ENCODE data around the gene IER2.
A peak's percentile ranks its signal among the peaks of the same experiment; 100 is the strongest.

Gene IER2

DNA sequence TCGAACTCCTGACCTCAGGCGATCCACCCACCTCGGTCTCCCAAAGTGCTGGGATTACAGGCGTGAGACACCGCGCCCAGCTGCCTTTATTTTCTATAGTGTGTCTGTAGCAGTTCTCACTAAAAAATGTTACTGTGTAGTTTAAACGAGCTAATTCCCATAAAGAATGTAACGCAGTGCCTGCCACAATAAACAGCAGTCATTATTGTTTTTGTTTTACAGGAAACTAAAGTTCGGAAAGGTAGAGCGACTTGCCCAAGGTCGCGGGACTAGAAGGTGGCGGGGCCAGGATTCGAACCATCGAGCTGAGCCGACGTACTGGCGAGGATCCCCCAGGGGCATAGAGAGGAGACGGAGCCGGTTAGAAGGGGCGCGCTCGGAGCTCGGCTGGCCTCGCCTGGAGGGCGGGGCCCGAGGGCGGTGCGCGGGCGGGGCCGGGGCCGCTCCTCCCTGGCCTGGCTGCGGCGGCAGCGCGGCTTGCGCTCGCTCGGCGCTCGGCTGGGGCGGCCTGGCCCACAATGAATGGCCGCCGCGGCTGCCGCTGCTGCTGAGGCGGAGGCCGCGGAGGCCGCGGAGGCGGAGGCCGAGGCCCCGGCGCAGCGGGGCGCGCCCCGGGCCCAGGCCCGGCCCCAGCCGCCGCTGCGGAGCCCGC lies 32.3 kb upstream of the IER2 start, which contains the start of gene NACC1:
Gene NACC1, plus strand, starts transcription at position 493 of the 652 bp plus-strand sequence. CDS start 16,944 bp downstream, outside the sequence.
- in situ Hi-C loops (cut with HindIII; ENCODE audit: low pct_ligation_motif_present, low pct_unique_long_range_greater_than_20kb, low sequenced_read_pairs) = no loop called here
- DNase-seq = peak; percentile 87

DNA sequence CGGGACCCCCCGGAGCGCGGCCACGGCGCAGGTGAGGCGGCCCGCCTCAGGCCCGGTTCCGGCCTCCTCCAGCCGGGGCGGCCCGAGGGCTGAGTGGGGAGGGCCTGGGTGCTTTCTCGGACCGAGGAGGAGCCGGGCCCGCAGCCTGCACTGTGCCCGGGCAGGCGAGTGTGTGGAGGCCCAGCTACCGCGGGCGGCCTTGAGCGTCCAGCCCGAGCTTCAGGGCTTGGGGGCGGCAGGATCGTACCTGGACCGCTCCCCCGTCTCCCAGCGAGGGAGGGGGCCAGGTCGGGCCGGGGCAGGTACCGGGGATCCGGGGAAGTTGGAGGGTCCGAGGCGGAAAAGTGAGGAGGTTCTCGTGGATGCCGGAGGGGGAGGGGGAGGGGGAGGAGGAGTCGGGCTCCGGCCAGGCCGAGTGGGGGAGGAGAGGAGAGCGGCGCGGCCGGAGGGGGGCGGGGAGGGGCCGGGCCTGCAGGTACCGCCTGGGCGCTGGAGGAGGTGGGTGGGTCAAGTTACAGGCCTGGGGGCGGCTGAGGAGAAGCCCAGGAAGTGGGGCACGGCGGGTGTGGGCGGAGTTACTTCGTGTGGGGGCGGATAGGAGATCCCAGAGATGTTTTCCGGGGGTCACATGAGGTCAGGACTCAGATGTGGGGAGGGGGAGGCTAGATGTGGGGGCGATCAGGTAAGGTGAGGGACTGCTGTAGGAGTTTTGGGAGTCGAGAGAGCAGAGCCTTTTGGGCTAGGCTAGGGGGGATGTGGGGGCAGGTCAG lies 31.6 kb upstream of the IER2 start:
- DNase-seq = peak; percentile 43
- in situ Hi-C loops (cut with HindIII; ENCODE audit: low pct_ligation_motif_present, low pct_unique_long_range_greater_than_20kb, low sequenced_read_pairs) = no loop called here

DNA sequence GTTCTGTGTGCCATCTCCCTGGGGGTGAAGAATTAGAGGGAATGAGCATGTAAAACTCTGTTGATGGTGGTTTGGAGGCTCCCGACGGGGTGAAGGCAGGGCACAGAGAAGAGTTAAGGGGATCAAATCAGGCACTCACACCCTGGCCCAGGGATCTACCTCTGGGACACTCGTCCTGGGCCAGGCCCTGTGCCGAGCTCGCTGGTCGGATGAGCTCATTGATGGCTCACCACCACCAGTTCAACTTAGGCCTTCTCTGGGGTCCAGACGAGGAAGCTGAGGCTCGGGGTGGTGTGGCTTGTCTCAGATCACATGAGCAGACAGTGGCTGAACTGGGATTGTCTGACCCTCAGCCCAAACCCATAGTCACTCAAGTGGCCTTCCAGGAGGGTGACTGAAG lies 30.6 kb upstream of the IER2 start:
- in situ Hi-C loops (cut with HindIII; ENCODE audit: low pct_ligation_motif_present, low pct_unique_long_range_greater_than_20kb, low sequenced_read_pairs) = no loop called here
- DNase-seq = no peak

DNA sequence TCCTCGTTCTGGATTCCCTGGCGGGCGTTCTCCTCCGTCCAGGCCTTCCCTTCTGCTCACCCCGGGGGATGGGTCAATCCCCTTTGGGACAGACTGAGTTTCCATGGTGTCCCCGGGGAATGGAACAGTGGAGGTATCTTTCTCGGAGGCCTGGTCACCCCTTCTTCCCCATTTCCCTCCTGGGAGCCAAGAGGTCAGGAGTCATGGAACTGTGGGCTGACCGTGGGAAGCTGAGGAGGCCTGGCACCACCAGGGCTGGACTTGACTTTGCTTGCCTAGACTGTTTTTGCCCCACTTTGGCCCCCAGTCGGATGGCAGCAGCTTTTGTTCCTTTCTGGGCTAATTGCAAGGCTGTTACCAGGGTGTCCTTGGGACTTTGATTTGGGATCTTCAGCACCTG lies 30.2 kb upstream of the IER2 start:
- no peak for DNase-seq
- in situ Hi-C loops (cut with HindIII; ENCODE audit: low pct_ligation_motif_present, low pct_unique_long_range_greater_than_20kb, low sequenced_read_pairs) = no loop called here

DNA sequence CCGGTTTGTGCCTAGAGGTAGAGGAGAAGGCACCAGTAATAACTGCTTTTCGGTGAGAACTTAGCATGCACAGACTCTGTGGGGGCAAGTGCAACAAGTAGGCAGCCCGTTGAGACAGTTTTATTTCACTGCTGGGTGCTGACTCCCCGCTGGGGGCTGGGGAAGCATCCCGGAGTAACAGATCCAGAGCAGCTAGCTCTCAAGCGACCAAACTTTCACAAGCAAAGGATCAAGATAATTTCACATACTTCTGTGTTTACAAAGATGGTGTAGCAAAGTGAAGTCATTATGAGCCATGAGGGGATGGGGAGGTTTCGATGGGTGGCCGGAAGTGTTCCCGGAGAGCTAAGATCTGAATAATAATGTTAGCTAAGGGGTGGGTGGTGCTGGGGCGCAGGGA lies 29.4 kb upstream of the IER2 start:
- no peak for DNase-seq
- in situ Hi-C loops (cut with HindIII; ENCODE audit: low pct_ligation_motif_present, low pct_unique_long_range_greater_than_20kb, low sequenced_read_pairs) = no loop called here

- in situ Hi-C loops (cut with HindIII; ENCODE audit: low pct_ligation_motif_present, low pct_unique_long_range_greater_than_20kb, low sequenced_read_pairs) = no loop called here
- DNase-seq = no peak
Measured at GRCh38 chr19:13121551-13122274, 28.5 kb upstream of the IER2 start.

- in situ Hi-C loops (cut with HindIII; ENCODE audit: low pct_ligation_motif_present, low pct_unique_long_range_greater_than_20kb, low sequenced_read_pairs) = no loop called here
- no peak for DNase-seq
Measured at GRCh38 chr19:13122275-13122878, 27.8 kb upstream of the IER2 start.

GRCh38 chr19:13122980-13123957 lies 26.9 kb upstream of the IER2 start:
- no peak for DNase-seq
- in situ Hi-C loops (cut with HindIII; ENCODE audit: low pct_ligation_motif_present, low pct_unique_long_range_greater_than_20kb, low sequenced_read_pairs) = no loop called here

DNA sequence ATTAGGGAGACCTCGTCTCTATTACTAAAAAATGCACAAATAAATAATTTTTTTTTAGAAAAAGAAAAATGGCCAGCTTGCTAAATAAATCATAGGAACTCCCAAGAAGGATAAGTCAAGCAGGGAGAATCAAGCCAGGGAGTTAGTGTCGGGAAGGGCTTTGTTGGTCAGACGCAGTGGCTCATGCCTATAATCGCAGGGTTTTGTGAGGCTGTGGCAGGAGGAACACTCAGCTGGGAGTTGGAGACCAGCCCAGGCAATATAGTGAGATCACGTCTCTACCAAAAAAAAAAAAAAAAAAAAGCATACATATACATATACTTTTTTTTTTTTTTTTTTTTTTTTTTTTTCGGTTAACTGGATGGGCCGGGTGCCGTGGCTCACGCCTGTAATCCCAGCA lies 23.2 kb upstream of the IER2 start:
- DNase-seq = no peak
- in situ Hi-C loops (cut with HindIII; ENCODE audit: low pct_ligation_motif_present, low pct_unique_long_range_greater_than_20kb, low sequenced_read_pairs) = no loop called here

- in situ Hi-C loops (cut with HindIII; ENCODE audit: low pct_ligation_motif_present, low pct_unique_long_range_greater_than_20kb, low sequenced_read_pairs) = no loop called here
- DNase-seq = no peak
Measured at GRCh38 chr19:13127811-13128575, 22.2 kb upstream of the IER2 start.

GRCh38 chr19:13128583-13128982 lies 21.6 kb upstream of the IER2 start:
- DNase-seq = no peak
- in situ Hi-C loops (cut with HindIII; ENCODE audit: low pct_ligation_motif_present, low pct_unique_long_range_greater_than_20kb, low sequenced_read_pairs) = no loop called here

DNA sequence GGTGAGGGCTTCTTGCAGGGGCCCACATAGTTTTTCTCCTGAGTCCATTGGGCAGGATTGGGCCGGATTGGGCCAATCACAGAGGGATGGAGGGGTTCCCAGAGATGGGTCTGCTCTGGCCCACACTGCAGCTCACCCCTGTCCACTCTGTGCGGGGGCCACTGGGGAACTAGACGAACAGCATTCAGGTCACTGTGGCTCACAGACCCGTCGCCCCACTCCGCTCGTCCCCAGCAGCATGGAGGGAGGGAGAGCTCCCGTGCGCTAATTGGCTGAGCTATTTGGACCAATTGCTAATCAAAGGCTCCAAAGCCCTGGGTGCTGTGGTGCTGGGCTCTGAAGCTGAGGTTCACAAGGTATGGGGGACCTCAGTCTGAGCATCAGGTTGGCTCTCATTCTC lies 20.8 kb upstream of the IER2 start:
- DNase-seq = no peak
- in situ Hi-C loops (cut with HindIII; ENCODE audit: low pct_ligation_motif_present, low pct_unique_long_range_greater_than_20kb, low sequenced_read_pairs) = no loop called here

- no peak for DNase-seq
- in situ Hi-C loops (cut with HindIII; ENCODE audit: low pct_ligation_motif_present, low pct_unique_long_range_greater_than_20kb, low sequenced_read_pairs) = no loop called here
Measured at GRCh38 chr19:13130886-13131490, 19.2 kb upstream of the IER2 start.

DNA sequence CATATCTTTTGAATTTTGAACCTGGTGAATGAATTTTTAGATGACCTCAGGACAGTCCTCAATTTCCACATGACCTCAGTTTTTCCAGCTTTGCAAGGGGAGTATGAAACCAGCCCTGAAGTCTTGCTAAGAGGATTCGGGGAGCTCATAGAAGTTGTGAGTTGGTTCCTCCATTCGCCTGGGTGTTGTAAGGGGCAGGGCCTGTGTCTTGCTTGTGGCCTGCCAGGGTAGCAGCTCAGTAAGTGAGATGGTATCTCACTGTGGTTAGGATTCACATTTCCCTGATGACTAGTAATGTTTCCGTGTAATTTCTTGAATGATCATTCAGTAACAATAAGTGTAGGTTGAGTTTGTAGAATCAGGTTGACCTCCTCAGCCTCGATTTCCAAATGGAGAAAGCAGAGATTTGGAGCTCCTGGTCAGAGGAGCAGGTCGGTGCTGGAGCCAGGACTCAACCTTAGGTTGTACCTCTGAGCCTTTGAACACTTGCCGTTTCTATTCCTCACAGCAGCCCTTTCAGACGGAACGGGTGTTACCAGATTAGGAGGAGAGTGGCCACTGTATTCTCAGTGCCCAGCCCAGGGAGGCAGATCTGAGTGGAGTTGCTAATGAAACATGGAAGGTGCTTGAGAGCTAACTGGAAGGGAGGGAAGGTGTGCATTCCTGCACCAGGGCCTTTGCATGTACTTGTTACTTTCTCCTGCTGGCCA lies 17.6 kb upstream of the IER2 start:
- DNase-seq = no peak
- in situ Hi-C loops (cut with HindIII; ENCODE audit: low pct_ligation_motif_present, low pct_unique_long_range_greater_than_20kb, low sequenced_read_pairs) = no loop called here

DNA sequence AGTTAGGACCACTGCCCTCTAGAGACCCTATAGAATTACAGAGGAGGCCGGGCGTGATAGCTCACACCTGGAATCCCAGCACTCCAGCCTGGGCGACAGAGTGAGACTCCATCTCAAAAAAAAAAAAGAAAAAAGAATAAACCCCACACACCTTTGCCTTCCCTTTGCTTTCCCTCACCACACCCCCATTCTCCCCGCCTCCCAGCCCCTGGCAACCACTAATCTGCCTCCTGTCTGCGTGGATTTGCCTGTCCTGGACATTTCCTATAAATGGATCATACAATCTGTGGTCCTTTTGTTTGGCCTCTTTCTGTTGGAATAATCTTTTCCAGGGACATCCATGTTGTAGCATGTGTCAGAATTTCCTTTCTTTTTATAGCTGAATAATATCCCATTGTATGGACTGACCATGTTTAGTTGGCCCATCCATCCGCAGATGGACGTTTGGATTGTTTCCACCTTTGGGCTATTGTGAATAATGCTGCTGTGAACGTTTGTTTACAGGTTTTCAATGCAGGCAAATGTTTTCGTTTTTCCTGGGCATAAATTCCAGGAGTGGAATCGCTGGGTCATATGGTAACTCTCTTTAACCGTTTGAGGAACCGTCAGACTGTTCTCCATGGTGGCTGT lies 16.9 kb upstream of the IER2 start:
- DNase-seq = no peak
- in situ Hi-C loops (cut with HindIII; ENCODE audit: low pct_ligation_motif_present, low pct_unique_long_range_greater_than_20kb, low sequenced_read_pairs) = no loop called here

DNA sequence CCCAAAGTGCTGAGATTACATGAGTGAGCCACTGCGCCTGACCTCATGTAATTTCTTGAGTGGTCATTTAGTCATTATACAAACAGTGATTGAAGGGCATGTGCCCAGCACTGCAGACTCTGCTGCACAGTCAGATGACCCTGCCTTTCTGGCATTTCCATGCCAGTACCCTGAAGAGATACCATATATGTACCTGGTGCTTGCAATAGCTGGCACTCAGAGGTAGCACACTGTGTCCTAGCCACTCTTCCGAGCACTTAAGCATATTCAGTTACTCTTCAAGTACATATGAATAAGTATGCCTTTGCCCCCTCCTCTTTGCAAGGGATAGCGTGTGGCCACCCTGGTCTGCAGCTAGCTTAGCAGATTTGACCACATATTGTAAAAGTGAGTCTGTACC lies 15.6 kb upstream of the IER2 start:
- in situ Hi-C loops (cut with HindIII; ENCODE audit: low pct_ligation_motif_present, low pct_unique_long_range_greater_than_20kb, low sequenced_read_pairs) = no loop called here
- no peak for DNase-seq
